Nephron progenitor cell (in vitro differentiated cells): ENCODE measurements around the gene SYTL1.

Experiments
- DNase-seq: peaks from one replicate; pipeline ENCODE4 v3.0.0; 2021
- H3K27ac Mint-ChIP-seq: 2 replicates; pipeline ENCODE4 v1.8.0; 2021; ENCODE audit warnings: mild to moderate bottlenecking, moderate library complexity, mixed read lengths
- H3K27me3 Mint-ChIP-seq: 2 replicates; pipeline ENCODE4 v1.8.0; 2021; ENCODE audit warnings: mild to moderate bottlenecking, low read depth, mixed read lengths; ENCODE audit not compliant: poor library complexity
- H3K36me3 Mint-ChIP-seq: 2 replicates; pipeline ENCODE4 v1.8.0; 2021; ENCODE audit warnings: low read depth, mixed read lengths
- H3K4me1 Mint-ChIP-seq: 2 replicates; pipeline ENCODE4 v1.8.0; 2021; ENCODE audit warnings: mixed read lengths
- H3K4me3 Mint-ChIP-seq: 2 replicates; pipeline ENCODE4 v1.8.0; 2021; ENCODE audit warnings: mild to moderate bottlenecking, moderate library complexity, mixed read lengths
- H3K9me3 Mint-ChIP-seq: 2 replicates; pipeline ENCODE4 v1.8.0; 2021; ENCODE audit warnings: mild to moderate bottlenecking, moderate library complexity, mixed read lengths
- CTCF ChIP-seq: fragments of 200-600 bp; sonication (generic); IDR thresholded peaks from 2 replicates; pipeline ENCODE4 v1.5.0; 2021; ENCODE audit warnings: antibody characterized with exemption

Gene SYTL1

DNA sequence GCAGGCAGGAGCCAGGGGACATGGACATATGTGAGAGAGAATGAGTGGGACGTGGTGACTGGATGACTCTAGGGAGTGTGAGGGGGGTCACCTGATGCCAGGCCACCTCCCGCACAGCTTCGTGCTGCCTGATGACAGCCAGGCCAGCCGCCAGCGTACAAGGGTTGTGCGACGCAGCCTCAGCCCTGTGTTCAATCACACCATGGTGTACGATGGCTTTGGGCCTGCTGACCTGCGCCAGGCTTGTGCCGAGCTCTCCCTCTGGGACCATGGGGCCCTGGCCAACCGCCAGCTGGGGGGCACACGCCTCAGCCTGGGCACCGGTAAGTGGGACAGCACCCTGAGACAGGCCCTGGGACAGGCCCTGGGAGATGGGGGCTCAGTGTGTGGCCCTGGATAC is 11.3 kb downstream of the SYTL1 start:
- Mint-ChIP-seq H3K27ac (no peak overlapping the region), H3K4me1 (peaks cover 33% of the 10 kb centered on the region)

DNA sequence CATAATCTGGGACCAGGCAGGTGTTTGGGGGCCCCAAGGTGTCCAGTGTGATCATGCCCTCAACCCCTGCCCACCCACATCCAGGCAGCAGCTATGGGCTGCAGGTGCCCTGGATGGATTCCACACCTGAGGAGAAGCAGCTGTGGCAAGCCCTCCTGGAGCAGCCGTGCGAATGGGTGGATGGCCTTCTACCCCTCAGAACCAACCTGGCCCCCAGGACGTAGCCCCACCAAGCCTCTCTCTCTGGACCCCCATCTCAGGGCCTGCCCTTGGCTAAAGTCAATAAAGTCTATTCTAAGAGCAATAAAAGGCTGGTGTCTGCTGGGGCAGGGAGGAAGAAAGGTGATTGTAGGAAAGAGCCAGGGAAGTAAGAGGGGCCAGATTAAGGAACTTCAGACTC is 11.8 kb downstream of the SYTL1 start:
- no peak for DNase-seq
- peaks cover 5% of the 10 kb centered on the region for H3K36me3 Mint-ChIP-seq
- peak overlapping the region; percentile 37 for H3K27ac Mint-ChIP-seq
- H3K4me1 Mint-ChIP-seq, result peaks cover 33% of the 10 kb centered on the region
- peaks cover 33% of the 10 kb centered on the region for H3K27me3 Mint-ChIP-seq
- no peaks in the 10 kb centered on the region for H3K9me3 Mint-ChIP-seq
- TF ChIP-seq CTCF, result no peak
- no peak overlapping the region for H3K4me3 Mint-ChIP-seq

More for the DNA sequence above, 11.3 kb downstream of the SYTL1 start:
- Mint-ChIP-seq H3K36me3 (peaks cover 5% of the 10 kb centered on the region), H3K9me3 (no peaks in the 10 kb centered on the region), H3K4me3 (no peak overlapping the region), H3K27me3 (peaks cover 28% of the 10 kb centered on the region)
- DNase-seq, result no peak
- TF ChIP-seq CTCF, result no peak

DNA sequence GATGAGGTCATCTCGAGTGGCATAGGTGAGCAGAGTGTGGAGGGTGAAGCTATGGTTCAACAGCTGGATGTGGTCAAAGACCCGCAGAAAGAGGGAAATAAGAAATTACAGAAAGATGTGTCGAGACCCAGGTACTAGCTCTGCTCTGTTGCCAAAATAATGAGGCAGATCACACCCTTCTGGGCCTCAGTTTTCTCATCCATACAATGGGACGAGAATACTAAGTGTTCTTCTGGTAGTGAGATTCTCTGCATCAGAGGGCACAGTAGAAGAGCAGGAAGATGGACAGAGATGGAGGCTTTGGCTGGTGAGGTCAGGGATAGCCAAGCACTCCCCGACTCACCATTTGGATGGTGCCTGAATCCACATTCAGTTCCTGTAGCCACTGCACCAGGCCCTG is 13.9 kb downstream of the SYTL1 start:
- DNase-seq, result no peak
- H3K27ac Mint-ChIP-seq, result no peak overlapping the region
- H3K4me3 Mint-ChIP-seq, result no peak overlapping the region
- peaks cover 44% of the 10 kb centered on the region for H3K27me3 Mint-ChIP-seq
- H3K36me3 Mint-ChIP-seq, result peaks cover 10% of the 10 kb centered on the region
- no peaks in the 10 kb centered on the region for H3K9me3 Mint-ChIP-seq
- TF ChIP-seq CTCF, result no peak
- H3K4me1 Mint-ChIP-seq, result peaks cover 42% of the 10 kb centered on the region

DNA sequence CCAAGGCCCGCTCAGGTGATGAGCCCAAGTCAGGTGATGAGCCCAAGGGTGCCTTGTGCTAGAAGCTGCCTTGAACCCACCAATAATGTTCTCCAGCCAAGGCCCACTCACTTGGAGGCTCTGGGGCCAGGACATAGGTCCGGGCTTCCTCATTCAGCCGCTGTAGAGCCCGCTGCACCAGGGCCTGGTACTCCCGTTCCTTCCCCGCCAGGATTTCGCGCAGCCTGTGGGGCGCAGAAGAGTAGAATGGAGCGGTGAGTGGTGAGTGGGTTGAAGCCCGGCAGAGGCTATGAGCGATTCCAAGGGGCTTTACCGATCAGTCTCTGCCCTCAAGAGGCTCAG is 14.4 kb downstream of the SYTL1 start:
- peaks cover 10% of the 10 kb centered on the region for H3K36me3 Mint-ChIP-seq
- H3K9me3 Mint-ChIP-seq, result no peaks in the 10 kb centered on the region
- no peak overlapping the region for H3K27ac Mint-ChIP-seq
- DNase-seq, result no peak
- peaks cover 44% of the 10 kb centered on the region for H3K27me3 Mint-ChIP-seq
- no peak overlapping the region for H3K4me3 Mint-ChIP-seq
- H3K4me1 Mint-ChIP-seq, result peaks cover 48% of the 10 kb centered on the region
- TF ChIP-seq CTCF, result no peak

DNA sequence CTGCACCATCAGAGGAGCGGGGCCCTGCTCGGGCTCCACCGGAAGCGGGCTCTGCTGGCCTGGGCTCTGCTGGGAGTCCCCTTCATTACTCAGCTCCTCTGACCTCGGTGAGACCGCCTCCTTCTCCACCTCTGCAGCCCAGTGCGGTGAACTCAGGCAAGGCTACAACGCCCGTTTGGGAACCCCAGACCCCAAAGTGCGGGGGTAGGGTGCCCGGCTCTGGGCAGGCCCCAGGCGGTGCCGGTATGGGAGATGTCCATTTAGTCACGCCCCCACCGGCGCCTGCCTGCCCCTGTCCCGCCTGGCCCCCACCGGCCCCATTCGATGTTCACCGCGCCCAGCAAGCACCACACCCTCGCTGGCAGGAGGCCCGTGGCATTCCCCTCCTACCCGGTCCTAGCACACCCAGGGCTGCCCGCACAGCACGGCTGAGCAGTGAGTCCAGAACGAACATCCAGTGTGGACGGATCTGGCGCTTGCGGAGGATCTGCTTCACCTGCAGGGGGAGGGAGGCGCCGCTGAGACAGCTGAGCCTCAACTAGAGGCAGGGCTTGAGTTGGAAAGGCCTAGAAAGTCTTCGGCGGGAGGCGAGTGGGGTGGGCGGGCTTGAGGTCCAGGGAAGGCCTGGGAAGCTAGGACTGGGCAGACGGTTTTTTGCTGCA is 14.9 kb downstream of the SYTL1 start:
- H3K4me3 Mint-ChIP-seq, result no peak overlapping the region
- H3K27me3 Mint-ChIP-seq, result peaks cover 45% of the 10 kb centered on the region

More for the DNA sequence above, 14.9 kb downstream of the SYTL1 start:
- Mint-ChIP-seq H3K4me1 (peaks cover 43% of the 10 kb centered on the region), H3K9me3 (no peaks in the 10 kb centered on the region), H3K36me3 (peaks cover 10% of the 10 kb centered on the region), H3K27ac (no peak overlapping the region)
- DNase-seq, result no peak
- TF ChIP-seq CTCF, result no peak
